ENCODE data around the gene DAP. TPM values are rescaled to one million over a fixed set of nuclear protein-coding genes. Genes with fewer than 3 reads are reported as not detected.

DAP gene
- total RNA-seq, 2 experiments from 2014 or later = 42.5 to 45.3 TPM

DNA sequence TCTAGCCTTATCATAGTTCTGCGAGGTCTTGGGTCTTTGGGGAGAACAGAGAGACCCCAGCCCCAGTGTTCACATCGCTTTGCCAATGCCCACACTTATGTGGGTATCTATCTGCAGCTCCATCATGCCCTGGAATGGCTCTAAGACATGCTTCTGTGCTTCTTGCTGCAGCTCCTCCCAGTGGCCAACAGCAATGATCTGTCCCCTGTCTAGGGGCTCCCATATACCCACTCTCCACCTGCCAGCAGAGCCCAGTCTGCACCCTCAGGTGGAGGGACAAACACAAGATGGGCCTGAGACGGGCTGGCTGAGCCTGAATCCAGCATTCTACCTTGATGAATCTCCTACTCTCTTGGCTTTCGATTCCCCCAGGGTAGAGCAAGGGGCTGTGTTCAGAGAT is 14.6 kb upstream of the DAP start:
- intact Hi-C loops (cut with micrococcal nuclease) = no loop called here
- no peaks in the 10 kb centered on the region for H3K4me1 Mint-ChIP-seq (ENCODE audit: low read depth)
- H3K9me3 Mint-ChIP-seq = no peaks in the 10 kb centered on the region
- no peak overlapping the region for H3K27ac Mint-ChIP-seq
- DNase-seq (no peak), ATAC-seq (no peak)
- H3K27me3 Mint-ChIP-seq = peaks cover 5% of the 10 kb centered on the region
- CTCF ChIA-PET = interaction anchor here (1.0 kb wide), 1 partner anchor 13 kb away, joined by 3 read pairs; no protein-coding TSS in a partner anchor
- TF ChIP-seq, protein P1, sequence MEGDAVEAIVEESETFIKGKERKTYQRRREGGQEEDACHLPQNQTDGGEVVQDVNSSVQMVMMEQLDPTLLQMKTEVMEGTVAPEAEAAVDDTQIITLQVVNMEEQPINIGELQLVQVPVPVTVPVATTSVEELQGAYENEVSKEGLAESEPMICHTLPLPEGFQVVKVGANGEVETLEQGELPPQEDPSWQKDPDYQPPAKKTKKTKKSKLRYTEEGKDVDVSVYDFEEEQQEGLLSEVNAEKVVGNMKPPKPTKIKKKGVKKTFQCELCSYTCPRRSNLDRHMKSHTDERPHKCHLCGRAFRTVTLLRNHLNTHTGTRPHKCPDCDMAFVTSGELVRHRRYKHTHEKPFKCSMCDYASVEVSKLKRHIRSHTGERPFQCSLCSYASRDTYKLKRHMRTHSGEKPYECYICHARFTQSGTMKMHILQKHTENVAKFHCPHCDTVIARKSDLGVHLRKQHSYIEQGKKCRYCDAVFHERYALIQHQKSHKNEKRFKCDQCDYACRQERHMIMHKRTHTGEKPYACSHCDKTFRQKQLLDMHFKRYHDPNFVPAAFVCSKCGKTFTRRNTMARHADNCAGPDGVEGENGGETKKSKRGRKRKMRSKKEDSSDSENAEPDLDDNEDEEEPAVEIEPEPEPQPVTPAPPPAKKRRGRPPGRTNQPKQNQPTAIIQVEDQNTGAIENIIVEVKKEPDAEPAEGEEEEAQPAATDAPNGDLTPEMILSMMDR (IDR thresholded peaks at IDR 0.05) = no peak
- no peaks in the 10 kb centered on the region for H3K36me3 Mint-ChIP-seq (ENCODE audit: low read depth)
- POLR2A ChIA-PET = no interaction called here
- H3K4me3 Mint-ChIP-seq = no peak overlapping the region

DNA sequence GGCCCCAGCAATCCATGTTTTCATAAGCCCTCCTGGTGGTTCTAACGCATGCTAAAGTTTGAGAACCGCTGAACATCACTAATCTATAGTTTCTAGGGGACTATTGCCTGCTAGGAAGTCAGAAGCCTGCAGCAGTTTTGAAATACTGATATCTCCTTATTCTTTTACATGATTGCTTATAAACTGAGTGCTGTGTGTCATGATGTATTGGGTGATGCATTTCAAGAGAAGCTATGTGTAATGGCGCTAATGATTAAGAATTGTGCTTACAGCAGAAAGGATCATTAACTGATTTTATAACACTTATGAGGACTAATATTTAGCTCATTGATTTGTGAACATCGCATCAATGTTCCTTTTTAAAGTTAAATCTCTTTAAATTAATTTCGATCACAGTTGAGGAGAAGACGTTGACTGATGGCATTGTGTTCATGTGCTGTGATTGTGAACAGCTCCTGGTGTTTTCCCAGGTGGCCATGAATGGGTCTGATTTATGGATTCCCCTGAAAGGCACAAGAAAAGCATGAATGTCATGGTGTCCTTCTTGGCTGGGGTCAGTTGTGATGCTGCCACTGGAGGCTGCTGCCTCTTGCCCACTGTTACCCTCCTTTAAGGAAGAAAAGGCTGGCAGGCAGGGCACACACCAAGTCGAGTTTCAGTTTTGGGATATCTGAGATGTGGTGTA is 12.0 kb upstream of the DAP start:
- CTCF ChIA-PET = no interaction called here
- Mint-ChIP-seq H3K9me3 (no peaks in the 10 kb centered on the region), H3K4me1 (ENCODE audit: low read depth) (no peaks in the 10 kb centered on the region), H3K36me3 (ENCODE audit: low read depth) (no peaks in the 10 kb centered on the region), H3K27ac (no peak overlapping the region), H3K4me3 (no peak overlapping the region), H3K27me3 (peaks cover 7% of the 10 kb centered on the region)
- DNase-seq = no peak
- no peak for ATAC-seq
- POLR2A ChIA-PET = no interaction called here
- intact Hi-C loops (cut with micrococcal nuclease) = no loop called here
- TF ChIP-seq, protein P1 (IDR thresholded peaks at IDR 0.05) = no peak

DNA sequence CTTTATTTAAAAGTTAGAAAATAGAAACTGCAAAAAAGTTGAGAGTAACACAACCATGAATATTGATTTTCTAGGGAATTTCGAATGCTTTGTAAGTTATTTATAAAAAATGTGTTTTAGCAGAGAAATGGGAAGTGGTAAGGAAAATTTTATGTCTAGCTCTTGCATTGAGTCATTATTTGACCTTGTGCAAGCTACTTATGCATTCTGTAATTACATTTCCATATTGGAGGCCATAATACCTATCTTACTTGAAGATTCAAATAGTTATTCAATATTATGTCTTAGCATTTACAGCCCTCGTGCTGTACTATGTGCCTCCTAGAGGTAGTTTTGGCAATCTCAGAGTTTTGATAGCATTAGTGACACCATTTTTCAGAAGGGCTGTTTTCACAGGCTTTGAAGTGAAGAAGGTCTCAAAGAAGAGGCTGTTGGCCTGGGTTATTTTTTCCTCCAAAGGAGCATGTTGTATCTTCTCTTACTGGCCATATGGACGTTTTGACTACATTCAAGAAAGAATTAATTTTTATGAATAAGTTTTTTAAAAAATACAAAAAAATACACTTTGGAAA is 7.4 kb upstream of the DAP start:
- ChIA-PET CTCF (no interaction called here), POLR2A (no interaction called here)
- TF ChIP-seq, protein P1 (IDR thresholded peaks at IDR 0.05) = no peak
- ATAC-seq (no peak), DNase-seq (no peak)
- Mint-ChIP-seq H3K9me3 (no peaks in the 10 kb centered on the region), H3K27me3 (peaks cover 7% of the 10 kb centered on the region), H3K27ac (no peak overlapping the region), H3K36me3 (ENCODE audit: low read depth) (no peaks in the 10 kb centered on the region), H3K4me1 (ENCODE audit: low read depth) (peaks cover 3% of the 10 kb centered on the region), H3K4me3 (no peak overlapping the region)
- intact Hi-C loops (cut with micrococcal nuclease) = loop anchor here (10.0 kb wide), 1 partner anchor 134 kb away; no protein-coding TSS in a partner anchor

DNA sequence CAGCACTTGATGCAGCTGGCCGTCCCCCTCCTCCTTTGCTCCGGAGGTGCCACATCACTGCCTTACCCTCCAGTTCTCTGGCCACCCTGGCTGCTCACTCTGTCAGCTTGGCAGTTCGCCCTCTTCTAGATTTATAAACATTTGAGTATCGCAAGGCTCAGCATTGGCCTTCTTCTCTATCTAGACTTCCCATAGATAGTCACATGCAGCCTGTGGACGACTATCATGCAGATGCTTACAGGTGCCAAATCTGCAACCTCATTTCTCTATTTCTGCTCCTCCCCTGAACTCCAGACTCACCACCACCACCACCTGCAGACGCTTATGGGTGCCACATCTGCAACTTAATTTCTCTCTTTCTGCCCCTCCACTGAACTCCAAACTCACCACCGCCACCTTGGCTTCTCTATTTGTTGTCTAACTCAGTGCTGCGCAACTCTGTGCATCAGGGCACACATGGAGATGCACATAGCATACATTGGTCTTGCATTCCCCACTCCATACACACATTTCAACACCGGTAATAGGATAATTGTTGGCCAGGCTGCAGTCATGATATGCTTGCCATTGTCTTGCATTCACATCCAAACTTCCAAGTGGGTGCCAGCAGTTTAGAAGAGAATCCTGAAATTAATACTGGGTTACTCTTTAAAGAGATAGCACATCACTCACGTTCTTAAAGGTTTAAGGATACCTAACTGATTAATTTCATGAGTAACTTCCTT is 1.9 kb upstream of the DAP start:
- Mint-ChIP-seq H3K4me1 (ENCODE audit: low read depth) (peaks cover 30% of the 10 kb centered on the region), H3K9me3 (no peaks in the 10 kb centered on the region), H3K27me3 (peaks cover 3% of the 10 kb centered on the region), H3K4me3 (peak overlapping the region; percentile 91), H3K27ac (peak overlapping the region; percentile 0), H3K36me3 (ENCODE audit: low read depth) (peaks cover 12% of the 10 kb centered on the region)
- no peak for ATAC-seq
- ChIA-PET CTCF (no interaction called here), POLR2A (interaction anchor here (0.5 kb wide), 1 partner anchor 255 kb away, joined by 3 read pairs; no protein-coding TSS in a partner anchor)
- intact Hi-C loops (cut with micrococcal nuclease) = loop anchor here (10.0 kb wide), 1 partner anchor 128 kb away; no protein-coding TSS in a partner anchor
- DNase-seq = no peak
- TF ChIP-seq, protein P1 (IDR thresholded peaks at IDR 0.05) = no peak
